GM18499 (cell line): ENCODE data around the gene BTBD1.

ENCODE experiments used
- ATAC-seq: cut with Tn5 transposase; IDR thresholded peaks from one replicate; pipeline ENCODE4 v1.9.1; 2021; ENCODE audit warnings: moderate number of reproducible peaks; ENCODE audit not compliant: insufficient read depth, unreplicated experiment

BTBD1 gene

DNA sequence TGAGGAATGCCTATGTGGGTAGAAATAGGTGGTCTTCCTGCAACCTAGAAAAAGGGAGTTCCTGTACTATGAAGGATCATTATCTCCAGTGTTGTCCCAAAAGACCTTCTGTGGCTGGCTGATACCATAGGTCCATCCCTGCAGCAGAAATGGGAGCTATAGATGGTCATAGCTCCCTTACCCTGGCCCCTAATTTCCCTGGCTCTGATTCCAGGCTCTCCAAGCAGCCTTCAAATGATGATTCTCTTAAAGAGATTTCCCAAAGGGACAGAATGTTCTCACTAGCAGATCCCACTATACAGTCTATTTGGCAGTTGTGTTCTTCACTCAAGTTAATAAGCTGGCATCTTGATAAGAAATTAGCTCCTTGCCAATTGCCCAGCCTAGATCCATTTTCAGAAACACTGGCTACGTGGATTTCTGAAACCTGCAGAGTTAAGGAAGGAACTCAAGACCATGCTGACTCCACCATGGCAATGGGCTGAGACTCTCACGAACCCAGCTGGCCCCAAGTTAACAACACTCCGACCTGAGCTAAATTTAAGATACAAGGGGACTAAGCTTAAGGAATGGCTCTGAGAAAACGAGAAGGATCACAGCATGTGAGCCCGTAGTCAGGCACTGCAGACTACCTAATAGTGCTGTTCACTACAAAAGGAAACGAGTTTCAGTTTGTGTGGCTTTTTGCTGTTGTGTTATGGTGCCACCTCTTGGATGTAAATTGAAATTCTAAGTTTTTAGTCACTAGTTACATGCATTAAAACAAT lies 67.0 kb downstream of the BTBD1 start:
- ATAC-seq: no peak

DNA sequence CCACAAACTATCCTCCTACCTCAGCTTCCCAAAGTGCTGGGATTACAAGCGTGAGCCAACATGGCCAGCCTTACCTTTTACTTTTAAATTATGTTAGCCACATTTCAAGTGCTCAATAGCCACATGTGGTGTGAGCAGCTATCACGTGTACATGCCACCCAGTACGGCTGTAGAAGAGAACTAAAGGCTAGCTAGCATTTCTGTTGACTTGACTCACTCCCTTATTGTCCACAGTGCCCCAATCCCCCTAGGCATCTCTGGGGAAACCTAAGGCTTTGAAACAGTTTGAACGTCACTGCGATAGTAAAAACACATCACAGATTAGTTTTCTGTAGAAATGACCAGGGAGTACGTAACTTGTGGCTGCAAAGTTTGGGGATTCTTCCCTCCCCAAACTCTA lies 67.6 kb downstream of the BTBD1 start:
- ATAC-seq: no peak

DNA sequence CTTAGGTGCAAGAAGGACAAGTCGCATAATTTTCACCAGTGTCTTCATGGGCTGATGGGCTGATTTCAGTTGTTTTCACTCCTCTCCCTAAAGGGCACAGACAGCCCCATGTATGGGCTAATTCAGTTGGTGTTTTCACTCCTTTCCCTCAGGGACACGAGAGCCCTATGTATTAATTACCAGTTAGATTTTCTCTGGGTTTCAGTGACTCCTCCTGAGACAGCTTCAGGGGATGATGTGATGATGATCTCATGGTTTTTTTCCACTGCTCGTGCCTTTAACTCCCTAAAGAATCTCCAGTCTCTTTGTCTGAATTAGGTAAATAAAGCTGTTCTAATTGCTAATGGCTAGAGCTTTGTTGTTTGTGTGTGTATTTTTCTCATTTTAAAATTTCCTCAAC lies 71.1 kb downstream of the BTBD1 start:
- ATAC-seq: no peak

DNA sequence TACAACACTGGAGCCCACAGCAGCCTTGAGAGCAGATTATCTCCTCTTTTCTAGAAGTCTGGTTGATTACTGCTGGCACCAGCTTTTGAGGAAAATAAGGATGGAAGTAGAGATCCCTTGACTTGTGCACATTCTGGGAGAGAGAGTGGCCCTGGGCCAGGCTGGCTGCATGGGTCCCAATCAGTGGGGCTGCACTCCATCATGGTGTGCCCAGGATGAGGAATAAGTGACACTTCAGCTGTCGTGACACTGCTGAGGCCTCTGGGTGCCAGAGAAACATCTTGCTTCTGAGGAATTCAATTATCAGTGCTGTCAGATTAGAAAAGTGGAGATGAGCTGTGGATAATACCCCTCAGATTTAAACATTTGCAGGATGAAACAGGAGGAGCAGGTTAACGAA lies 72.0 kb downstream of the BTBD1 start:
- no peak for ATAC-seq

DNA sequence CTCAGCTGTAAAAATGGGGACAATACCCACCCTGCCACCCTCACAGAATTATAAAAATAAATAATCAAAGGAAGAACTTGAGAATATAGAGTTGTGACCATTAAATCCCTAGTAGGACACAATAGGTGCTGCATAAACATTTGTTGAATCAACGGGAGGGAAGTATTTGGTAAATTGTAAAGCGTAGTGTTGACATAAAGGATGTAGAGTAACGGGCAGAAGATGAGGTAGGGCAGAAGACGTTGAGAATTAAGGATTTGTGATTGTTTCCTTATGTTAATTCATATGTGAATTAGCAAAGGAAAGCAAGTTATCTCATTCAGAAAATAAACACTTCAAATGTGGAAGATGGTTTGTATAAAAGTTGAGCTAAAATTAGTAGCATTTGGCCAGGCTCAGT lies 73.9 kb downstream of the BTBD1 start:
- ATAC-seq: no peak

DNA sequence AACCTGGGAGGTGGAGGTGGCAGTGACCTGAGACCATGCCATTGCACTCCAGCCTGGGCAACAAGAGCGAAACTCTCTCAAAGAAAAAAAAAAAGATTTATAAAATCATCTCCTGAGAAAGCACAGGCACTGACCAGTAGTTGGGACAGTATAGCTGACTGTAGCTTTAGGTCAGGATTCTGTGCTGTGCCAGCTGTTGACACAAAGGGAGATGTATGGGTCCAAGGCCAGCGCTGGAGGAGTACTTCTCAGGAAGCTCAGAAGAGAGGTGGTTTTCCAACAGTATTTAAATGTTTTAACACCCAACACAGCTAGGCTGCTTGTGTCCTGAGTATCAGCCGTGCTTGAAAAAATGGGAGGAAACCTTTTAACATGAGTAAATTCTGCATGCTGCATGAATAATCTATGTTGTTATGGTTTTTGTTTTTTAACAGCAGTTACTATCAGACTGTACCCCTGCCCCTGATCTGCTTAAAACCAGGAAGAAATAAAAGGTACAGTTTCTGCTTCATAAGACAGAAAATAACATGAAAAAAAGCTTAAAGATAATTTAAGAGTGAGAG lies 74.5 kb downstream of the BTBD1 start:
- no peak for ATAC-seq

DNA sequence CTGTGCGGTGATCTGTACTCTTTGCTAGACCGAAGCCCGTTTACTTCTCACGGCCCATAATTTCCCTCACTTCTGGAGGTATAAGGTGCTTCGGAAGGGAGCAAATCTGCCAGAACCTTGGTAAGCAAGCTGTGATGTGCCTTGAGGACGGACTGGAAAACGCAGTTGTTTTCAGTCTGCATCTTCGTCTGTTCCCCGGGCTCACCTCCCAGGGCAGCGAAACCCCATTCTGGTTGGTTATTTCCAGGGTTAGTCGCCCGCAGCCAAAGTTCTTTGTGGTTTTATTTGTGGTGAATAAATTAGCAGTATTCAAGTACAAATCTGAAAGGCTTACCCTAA lies 80.6 kb downstream of the BTBD1 start:
- no peak for ATAC-seq

DNA sequence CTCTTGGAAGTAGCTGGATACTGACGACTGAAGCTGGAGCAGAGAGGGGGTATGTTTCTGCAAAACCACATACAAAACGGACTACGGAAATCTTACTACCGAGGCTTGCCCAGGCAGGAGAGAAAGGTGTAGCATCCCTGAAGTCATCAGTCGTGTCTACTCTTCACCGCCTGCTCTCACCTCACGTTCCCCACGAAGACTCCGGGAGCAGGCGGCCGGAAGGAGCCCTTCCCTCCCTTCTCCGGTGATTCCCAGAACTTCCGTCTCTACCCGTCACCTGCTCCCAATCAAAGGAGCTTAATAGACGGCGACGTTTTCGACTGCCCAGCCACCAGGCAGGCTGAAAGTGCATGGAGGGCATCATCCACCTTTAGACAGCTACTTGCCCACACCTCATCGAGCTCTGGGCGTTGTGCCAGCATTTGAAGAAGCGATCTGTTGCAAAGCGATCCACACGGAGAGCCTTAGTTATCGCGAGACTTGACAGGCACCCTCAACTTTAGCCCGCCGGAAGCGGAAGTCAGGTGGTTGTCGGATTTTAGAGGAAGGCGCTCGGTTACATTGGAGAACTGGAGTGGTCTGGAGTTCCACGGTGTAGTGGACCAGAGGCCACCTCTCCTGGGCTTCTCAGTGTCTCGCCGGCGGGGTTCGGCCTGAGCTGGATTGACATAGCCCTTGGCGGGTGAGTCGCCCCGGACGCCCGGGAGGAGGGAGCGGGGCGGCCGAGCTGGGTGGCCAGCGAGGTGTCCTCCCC lies 81.2 kb downstream of the BTBD1 start, which contains the start of gene RAMAC:
TSS of gene RAMAC (plus strand) at position 523 of the 754 bp plus-strand sequence. CDS start 2,809 bp downstream, outside the sequence.
- ATAC-seq: peak; percentile 80

DNA sequence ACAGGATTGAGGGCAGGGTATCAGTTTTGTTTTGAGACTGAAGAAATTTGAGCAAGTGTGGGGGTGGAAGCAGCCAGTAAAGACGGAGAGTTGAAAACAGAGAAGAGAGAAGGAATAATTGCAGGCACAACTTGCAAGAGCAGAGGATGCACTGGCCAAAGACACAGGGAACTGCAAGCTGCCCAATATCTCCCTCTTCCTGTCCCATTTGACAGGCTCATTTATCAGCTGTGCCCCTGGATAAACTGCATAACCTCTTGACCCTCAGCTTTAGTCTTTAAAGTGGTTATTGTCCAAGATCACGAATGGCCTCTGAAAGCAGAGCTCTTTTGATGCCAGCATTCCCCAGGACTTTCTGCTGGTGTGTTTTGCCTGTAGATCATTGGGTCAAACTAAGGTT lies 86.1 kb downstream of the BTBD1 start:
- ATAC-seq: no peak

DNA sequence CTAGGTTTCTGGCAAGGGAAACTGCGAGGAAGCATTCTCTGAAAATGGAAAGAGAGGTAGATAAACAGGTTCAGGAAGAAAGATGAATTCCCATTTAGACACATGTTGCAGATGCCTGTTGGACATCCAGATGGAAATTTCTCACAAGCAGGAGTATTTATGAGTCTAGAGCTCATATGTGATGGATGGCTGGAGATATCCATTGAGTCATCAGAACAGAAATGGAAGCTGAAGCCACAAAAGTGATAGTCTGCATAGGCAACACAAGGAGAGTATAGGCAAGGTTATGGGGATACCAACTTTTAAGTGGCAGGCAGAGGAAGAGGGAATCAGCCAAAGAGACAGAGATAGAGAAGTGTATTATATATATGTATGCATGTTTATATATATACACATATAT lies 87.3 kb downstream of the BTBD1 start:
- no peak for ATAC-seq

DNA sequence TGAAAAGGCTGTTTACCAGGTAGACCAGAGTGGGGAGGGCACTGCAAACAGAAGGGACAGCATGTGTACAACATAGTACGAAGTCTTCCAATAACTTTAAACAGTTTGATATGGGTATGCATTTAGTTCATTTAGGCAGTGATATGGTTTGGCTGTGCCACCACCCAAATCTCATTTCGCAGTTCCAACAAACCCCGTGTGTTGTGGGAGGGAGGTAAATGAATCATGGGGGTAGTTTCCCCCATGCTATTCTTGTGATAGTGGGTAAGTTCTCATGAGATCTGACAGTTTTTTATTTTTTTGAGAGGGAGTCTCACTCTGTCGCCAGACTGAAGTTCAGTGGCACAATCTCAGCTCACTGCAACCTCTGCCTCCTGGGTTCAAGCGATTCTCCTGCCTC lies 88.6 kb downstream of the BTBD1 start:
- ATAC-seq: no peak

DNA sequence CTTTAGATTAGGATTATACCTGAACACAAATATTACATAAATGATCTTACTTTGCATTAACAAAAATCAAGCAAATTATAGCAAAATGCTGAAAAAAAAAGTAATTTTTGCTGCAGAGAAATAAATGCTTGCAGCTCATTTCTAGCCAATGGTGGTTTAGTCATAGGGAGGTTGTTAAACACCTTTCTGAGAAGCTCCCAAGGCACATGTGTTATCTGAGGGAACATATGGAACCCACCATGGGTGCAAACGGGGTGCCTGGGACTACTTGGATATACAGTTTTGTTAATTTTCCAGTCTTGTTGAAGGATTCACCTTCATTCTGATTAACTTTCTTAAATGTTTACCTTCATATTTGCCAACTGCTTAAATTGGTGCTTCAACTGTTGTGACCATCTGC lies 90.0 kb downstream of the BTBD1 start:
- ATAC-seq: no peak

DNA sequence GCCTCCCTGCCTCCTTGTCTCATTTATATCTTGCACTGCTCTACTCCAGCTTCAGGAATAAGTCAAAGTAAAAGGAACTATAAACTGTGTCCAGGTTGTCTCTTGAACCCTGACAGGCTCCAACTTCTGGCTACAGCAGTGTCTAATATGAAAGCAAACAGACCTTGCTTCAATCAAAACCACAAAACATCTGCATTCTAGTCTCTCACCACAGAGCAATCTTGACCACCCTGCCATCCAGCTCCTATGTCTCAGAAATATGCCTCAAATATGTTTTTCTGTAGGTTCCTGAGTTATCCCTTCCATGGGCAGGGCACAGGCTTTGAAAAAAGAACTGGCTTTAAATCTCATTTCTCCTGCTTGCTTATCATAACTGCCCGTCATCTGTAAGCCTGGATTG lies 94.1 kb downstream of the BTBD1 start:
- no peak for ATAC-seq

DNA sequence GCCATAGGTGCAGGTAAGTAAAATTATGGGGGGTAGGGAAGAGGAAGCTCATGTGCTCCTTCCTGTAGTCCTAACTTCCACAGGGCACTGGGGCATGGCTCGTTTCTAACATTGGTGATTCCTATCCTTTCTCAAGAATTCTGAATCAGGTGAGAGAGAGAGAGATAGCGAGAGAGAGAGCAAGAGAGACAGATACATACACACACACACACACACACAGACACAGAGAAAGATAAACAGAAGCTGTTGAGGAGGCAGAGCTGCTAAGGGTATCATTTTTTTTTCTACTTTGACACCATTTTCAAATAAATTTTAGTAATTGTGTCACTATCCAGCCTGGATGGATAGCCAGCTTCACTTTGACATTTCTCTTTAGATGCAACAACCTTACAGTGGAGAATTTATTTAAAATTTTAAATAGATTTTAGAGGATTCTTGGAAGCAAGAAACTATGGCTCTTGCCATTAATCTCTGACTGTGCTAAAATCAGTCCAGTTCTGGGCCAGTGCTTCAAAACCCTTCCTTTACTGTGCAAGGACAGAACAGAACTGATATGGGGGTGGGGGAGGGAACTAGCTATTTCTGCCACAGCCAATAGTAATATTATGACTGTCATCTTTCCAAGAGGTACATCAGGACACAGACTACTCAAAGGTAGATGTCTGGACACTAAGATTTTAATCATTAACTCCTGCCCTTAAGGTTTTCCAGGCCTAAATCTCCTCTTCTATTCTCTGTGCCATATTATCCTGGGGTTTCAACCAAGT lies 95.7 kb downstream of the BTBD1 start:
- ATAC-seq: no peak

DNA sequence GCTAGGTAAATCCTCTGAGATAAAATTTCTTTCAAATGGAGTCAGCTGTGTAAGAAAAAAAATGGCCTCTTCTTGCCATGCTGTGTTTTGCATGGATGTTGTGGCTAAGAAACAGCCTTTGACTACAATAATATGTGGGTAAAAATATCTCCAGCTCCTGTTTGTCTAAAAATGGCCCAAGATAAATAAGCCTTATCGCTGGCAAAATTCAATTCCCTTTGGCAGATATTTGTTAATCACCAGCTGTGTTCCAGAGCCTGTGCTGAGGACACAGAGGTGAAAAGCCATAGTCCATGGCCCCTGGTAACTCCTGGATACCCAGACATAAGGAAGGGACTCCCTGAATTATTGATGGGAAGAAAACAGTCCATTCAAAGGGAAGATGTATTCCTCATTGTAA lies 96.4 kb downstream of the BTBD1 start:
- ATAC-seq: no peak

DNA sequence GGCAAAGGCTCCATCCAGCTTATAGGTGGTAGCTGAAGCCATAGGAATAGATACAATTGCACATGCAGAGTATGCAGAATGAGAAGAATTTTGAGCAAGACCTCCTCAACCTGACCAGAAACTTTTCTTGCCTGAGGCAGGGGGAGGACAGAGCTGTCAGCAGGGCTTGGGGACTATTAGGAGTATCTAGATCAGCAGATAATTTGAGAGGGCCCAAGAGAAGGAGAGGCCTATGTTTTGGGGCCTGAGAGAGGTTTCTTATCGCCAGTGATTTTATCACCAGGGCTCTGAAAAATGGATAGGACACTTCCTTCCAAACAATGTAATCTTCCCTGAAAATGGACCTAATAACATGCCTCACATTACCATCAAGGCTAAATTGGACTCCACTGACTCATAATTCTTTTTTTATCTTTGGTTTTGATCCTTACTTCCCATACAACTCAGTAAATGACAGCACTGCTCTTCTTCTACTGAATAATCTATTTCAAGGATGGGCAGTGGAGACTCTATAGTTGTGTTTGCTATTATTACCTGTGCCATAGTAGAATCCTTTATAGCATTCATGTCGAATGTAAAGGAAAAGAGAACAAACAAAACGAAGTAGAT lies 96.9 kb downstream of the BTBD1 start:
- ATAC-seq: no peak

DNA sequence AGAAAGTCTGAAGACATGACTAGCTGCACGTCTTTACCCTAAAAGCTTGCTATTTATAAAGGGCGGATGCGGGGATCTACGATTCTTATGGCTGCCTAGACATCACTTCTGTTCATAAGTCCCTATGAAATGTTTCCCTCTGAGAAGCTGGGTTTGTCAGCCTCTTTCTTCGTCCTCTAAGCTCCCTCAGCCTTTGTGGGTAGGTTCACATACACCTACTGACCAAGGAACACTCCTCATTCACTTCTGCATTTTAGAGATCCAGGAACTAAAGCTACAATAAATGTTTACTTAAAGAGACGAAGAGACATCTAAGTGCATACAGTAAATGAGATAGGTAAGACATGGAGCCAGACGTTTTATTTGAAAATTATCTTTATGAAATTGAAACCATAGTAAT lies 97.7 kb downstream of the BTBD1 start:
- ATAC-seq: no peak

DNA sequence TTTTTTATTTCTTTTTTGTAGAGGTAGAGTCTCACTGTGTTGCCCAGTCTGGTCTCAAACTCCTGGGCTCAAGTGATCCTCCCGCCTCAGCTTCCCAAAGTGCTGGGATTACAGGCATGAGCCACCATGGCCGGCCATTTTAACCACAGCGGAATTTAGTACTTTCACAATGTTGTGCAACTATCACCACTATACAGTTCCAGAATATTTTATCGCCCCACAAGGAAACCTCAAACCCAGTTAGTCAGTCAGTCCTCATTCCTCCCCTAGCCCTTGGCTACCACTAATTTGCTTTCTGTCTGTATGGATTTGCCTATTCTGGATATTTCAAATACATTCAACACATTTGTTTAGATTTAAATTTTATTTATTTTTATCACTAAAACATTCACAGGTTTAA lies 99.0 kb downstream of the BTBD1 start:
- no peak for ATAC-seq

DNA sequence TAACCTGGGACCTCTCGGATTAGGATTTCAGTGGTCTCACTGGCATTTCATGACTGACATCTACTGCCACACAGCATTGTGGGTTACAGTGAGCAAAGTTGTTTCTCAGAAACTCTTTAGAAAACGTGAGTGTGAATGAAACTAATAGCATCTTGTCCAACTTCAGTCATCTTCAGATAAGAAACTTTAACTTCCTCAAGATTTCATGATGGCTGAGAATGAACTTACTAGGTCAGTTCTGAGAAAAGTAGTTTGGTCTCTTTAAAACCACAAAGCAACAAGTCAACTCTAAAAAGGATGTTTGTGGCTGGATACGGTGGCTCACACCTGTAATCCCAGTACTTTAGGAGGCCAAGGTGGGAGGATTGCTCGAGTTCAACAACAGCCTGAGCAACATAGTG lies 100.4 kb downstream of the BTBD1 start:
- peak; percentile 90 for ATAC-seq
